Mononuclear cell (primary cell): Measurements from ENCODE around the gene OR56A5. TPM values are rescaled to one million over a fixed set of nuclear protein-coding genes. Genes with fewer than 3 reads are reported as not detected.

Experiments
- H3K27me3 ChIP-seq: 2 replicates; pipeline ENCODE4 v1.6.0; 2011; ENCODE audit warnings: low read length, control low read depth; ENCODE audit not compliant: insufficient read depth
- H3K4me1 ChIP-seq: 2 replicates; pipeline ENCODE4 v1.5.1; 2011; ENCODE audit warnings: mild to moderate bottlenecking, low read length, control low read depth; ENCODE audit not compliant: insufficient read depth
- H3K4me3 ChIP-seq: 2 replicates; pipeline ENCODE4 v1.5.1; 2011; ENCODE audit warnings: mild to moderate bottlenecking, low read length, moderate library complexity
- H3K9me3 ChIP-seq: 2 replicates; pipeline ENCODE4 v1.5.1; 2011; ENCODE audit warnings: low read depth, mild to moderate bottlenecking, control low read depth, low read length
- total RNA-seq: library from RNA; depleted of rRNA; stranded (reverse); fragments of >200 nt; gene quantifications from one replicate; pipeline ENCODE4 v1.2.3, GENCODE V29; 2012

Gene OR56A5
- total RNA-seq, 1 donor: not detected

DNA sequence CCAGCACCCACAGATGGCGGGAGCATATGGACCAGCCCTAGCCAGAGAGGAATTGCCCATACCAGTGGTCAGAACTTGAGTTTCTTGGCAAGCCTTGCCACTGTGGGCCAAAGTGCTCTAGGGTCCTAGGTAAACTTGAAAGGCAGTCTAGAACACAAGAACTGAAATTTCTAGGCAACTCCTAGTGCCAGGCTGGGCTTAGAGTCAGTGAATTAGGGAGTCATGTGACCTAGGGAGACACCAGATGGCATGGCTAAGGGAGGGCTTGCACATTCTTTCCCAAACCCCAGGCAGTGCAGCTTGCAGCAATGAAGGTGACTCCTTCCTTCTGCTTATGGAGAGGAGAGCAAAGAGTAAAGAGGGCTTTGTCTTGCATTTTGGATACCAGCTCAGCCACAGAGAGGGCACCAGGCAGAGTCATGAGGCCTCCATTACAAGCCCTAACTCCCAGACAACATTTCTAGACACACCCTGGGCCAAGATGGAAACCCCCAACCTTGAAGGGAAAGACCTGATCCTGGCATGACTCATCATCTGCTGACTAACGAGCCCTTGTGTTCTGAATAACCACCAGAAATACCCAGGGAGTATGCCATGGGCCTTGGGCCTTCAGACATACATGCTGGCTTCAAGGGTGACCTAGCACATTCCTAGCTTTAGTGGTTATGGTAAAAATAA, 45.4 kb downstream of the OR56A5 start:
- no peaks in the 10 kb centered on the region for H3K9me3 ChIP-seq
- H3K4me3 ChIP-seq: no peak overlapping the region
- H3K27me3 ChIP-seq: no peaks in the 10 kb centered on the region
- no peaks in the 10 kb centered on the region for H3K4me1 ChIP-seq

Other genes with a start within 250 kb of the OR56A5 start
- gene OR56B1, start 232.0 kb downstream of the OR56A5 start, total RNA-seq: 0.42 TPM
- 1.0 TPM for gene OR52N4, start 214.3 kb downstream of the OR56A5 start, total RNA-seq
- gene OR52N5, start 185.1 kb downstream of the OR56A5 start, total RNA-seq: not detected
- gene OR52N1, start 177.2 kb downstream of the OR56A5 start, total RNA-seq: not detected
- gene OR52N2, start 159.6 kb downstream of the OR56A5 start, total RNA-seq: not detected
- gene OR52E6, start 126.6 kb downstream of the OR56A5 start, total RNA-seq: not detected
- gene OR52E8, start 110.8 kb downstream of the OR56A5 start, total RNA-seq: not detected
- not detected for gene OR52E4, start 87.9 kb downstream of the OR56A5 start, total RNA-seq
- not detected for gene OR52E5, start 75.3 kb downstream of the OR56A5 start, total RNA-seq
- gene OR56A3, start 26.2 kb downstream of the OR56A5 start, total RNA-seq: under 0.01 TPM
- not detected for gene OR52L1, start 18.5 kb upstream of the OR56A5 start, total RNA-seq
- not detected for gene OR56A4, start 38.5 kb upstream of the OR56A5 start, total RNA-seq
- gene OR56A1, start 62.3 kb upstream of the OR56A5 start, total RNA-seq: under 0.01 TPM
- gene OR56B4, start 139.2 kb upstream of the OR56A5 start, total RNA-seq: not detected
- gene OR52B2, start 201.8 kb upstream of the OR56A5 start, total RNA-seq: not detected
- gene OR52W1, start 230.7 kb upstream of the OR56A5 start, total RNA-seq: not detected
- gene C11orf42, start 237.1 kb upstream of the OR56A5 start, total RNA-seq: not detected